Measurements from ENCODE around the gene ASXL2. TPM values are rescaled to one million over a fixed set of nuclear protein-coding genes. Genes with fewer than 3 reads are reported as not detected.

The ASXL2 gene
- total RNA-seq, 6 experiments from 2014 or later, result 9.1 to 13.4 (median 12.0) TPM

DNA sequence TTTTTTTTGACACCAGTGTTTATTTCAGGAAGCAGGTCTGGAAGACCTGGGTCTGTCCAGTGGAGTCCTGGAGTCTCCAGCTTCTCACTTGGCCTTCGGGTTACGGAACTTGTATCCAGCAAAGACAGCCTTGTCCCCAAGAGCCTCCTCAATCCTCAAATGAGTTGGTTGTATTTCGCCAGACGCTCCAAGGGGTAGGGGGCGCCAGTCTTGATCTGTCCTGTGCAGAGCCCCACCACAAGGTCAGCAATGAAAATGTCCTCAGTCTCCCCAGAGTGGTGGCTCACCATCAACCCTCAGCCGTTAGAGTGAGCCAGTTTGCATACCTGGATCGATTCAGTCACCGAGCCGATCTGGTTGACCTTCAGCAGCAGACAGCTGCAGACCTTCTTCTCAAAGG lies 21.9 kb downstream of the ASXL2 start:
- Histone ChIP-seq H3K27ac (no peak overlapping the region), H3K36me3 (no peaks in the 10 kb centered on the region), H3K27me3 (no peaks in the 10 kb centered on the region), H3K4me3 (no peak overlapping the region), H3K4me1 (peaks cover 0 to 17% (median 8%) of the 10 kb centered on the region in 4 donors), H3K9me3 (no peaks in the 10 kb centered on the region)
- DNase-seq, result no peak
- WGBS (ENCODE audit: insufficient coverage, low coverage, low lambda C conversion rate, missing lambda C conversion rate), result 100% methylated on average over 1 of the region's 9 CpGs
- no peak for ATAC-seq
- no peak for TF ChIP-seq POLR2A (IDR thresholded peaks at IDR 0.05)
- TF ChIP-seq, protein P1, sequence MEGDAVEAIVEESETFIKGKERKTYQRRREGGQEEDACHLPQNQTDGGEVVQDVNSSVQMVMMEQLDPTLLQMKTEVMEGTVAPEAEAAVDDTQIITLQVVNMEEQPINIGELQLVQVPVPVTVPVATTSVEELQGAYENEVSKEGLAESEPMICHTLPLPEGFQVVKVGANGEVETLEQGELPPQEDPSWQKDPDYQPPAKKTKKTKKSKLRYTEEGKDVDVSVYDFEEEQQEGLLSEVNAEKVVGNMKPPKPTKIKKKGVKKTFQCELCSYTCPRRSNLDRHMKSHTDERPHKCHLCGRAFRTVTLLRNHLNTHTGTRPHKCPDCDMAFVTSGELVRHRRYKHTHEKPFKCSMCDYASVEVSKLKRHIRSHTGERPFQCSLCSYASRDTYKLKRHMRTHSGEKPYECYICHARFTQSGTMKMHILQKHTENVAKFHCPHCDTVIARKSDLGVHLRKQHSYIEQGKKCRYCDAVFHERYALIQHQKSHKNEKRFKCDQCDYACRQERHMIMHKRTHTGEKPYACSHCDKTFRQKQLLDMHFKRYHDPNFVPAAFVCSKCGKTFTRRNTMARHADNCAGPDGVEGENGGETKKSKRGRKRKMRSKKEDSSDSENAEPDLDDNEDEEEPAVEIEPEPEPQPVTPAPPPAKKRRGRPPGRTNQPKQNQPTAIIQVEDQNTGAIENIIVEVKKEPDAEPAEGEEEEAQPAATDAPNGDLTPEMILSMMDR (IDR thresholded peaks at IDR 0.05), result no peak
- intact Hi-C loops (cut with DNase I), result no loop called here

DNA sequence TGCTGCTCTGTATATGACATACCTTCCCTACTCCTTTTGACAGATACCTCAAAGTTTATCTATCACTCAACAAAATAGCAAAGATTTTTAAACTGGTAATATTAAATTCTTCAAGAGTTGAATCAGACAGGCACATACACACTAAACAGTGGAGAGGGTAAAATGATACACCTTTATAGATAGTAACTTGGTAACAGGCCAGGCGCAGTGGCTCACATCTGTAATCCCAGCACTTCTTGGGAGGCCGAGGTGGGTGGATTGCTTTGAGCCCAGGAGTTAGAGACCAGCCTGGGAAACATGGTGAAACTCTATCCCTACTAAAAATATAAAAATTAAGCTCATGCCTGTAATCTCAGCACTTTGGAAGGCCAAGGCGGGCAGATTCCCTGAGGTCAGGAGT lies 23.2 kb downstream of the ASXL2 start:
- no peak overlapping the region for H3K27ac ChIP-seq
- TF ChIP-seq, protein P1 (IDR thresholded peaks at IDR 0.05), result no peak
- no peak for TF ChIP-seq POLR2A (IDR thresholded peaks at IDR 0.05)
- H3K4me3 ChIP-seq, result no peak overlapping the region
- H3K36me3 ChIP-seq, result no peaks in the 10 kb centered on the region
- no peaks in the 10 kb centered on the region for H3K9me3 ChIP-seq
- H3K4me1 ChIP-seq, result peaks cover 0 to 12% (median 4%) of the 10 kb centered on the region in 4 donors
- H3K27me3 ChIP-seq, result no peaks in the 10 kb centered on the region
- intact Hi-C loops (cut with DNase I), result no loop called here
- ATAC-seq (no peak), DNase-seq (no peak)
- 93% methylated on average over 3 of the region's 3 CpGs for WGBS (ENCODE audit: insufficient coverage, low coverage, low lambda C conversion rate, missing lambda C conversion rate)

DNA sequence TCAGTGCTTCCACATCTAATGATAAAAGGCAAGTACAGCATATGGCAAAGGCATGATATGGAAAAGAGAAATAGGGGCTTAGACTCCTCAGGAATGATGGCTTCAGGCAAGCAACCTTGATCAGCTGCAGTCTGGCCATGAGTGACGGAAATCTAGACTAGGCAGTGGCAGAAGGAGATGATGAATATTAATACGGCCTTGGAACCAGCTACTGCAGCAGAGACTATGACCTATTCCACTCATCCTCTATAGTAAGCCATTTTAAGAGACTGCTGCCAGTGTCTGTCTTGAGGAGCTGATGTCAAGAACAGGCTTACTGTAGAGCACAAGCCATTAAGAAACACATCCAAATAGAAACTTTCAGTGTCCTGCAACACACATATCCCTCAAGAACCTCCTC lies 23.7 kb downstream of the ASXL2 start:
- no peak overlapping the region for H3K27ac ChIP-seq
- no peaks in the 10 kb centered on the region for H3K9me3 ChIP-seq
- intact Hi-C loops (cut with DNase I), result no loop called here
- no peak for TF ChIP-seq POLR2A (IDR thresholded peaks at IDR 0.05)
- TF ChIP-seq, protein P1 (IDR thresholded peaks at IDR 0.05), result no peak
- H3K36me3 ChIP-seq, result no peaks in the 10 kb centered on the region
- H3K4me1 ChIP-seq, result peaks cover 0 to 12% (median 4%) of the 10 kb centered on the region in 4 donors
- DNase-seq, result no peak
- H3K27me3 ChIP-seq, result no peaks in the 10 kb centered on the region
- no peak for ATAC-seq
- H3K4me3 ChIP-seq, result no peak overlapping the region
- 100% methylated on average over 2 of the region's 2 CpGs for WGBS (ENCODE audit: insufficient coverage, low coverage, low lambda C conversion rate, missing lambda C conversion rate)

DNA sequence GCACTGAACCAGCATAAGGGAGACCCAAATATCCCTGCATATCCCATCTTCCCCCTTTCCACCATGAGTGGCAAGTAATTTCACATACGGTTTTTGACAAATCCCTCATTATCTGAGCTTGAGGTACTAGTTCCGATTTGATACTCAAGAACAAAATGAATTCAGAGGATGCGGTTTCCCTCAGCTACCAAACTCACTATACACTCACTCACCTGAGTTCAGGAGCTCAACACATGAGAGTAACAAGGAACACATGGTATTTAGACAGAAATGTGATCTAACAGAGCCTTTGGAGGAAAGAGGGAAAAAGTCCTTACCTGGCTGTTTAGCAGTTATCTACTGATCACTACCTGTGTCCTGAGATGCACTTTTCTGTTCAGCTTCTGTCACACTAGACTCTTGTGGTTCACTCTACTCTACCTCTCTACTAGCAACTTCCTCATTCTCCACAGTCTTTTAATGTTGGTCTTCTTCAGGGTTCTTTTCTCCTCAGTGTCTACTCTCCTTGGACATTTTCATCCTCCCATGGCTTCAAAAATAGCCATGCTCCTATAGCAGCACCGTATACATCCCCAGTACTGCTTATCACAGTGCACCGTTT lies 25.1 kb downstream of the ASXL2 start:
- no peaks in the 10 kb centered on the region for H3K9me3 ChIP-seq
- TF ChIP-seq, protein P1 (IDR thresholded peaks at IDR 0.05), result no peak
- no peak for TF ChIP-seq POLR2A (IDR thresholded peaks at IDR 0.05)
- no peak overlapping the region for H3K27ac ChIP-seq
- ATAC-seq, result peak in 3 of 4 donors; percentile 9 to 25 (median 19)
- H3K4me1 ChIP-seq, result peaks cover 0 to 12% (median 4%) of the 10 kb centered on the region in 4 donors
- H3K4me3 ChIP-seq, result no peak overlapping the region
- intact Hi-C loops (cut with DNase I), result no loop called here
- 64% methylated on average over 5 of the region's 5 CpGs for WGBS (ENCODE audit: insufficient coverage, low coverage, low lambda C conversion rate, missing lambda C conversion rate)
- no peaks in the 10 kb centered on the region for H3K27me3 ChIP-seq
- no peaks in the 10 kb centered on the region for H3K36me3 ChIP-seq
- DNase-seq, result no peak
